GM03348 (cell line): Measurements from ENCODE around the gene PRDM7.

Experiments
- DNase-seq: peaks from one replicate; pipeline ENCODE4 v3.0.0; 2012; ENCODE audit warnings: low spot score

The PRDM7 gene

DNA sequence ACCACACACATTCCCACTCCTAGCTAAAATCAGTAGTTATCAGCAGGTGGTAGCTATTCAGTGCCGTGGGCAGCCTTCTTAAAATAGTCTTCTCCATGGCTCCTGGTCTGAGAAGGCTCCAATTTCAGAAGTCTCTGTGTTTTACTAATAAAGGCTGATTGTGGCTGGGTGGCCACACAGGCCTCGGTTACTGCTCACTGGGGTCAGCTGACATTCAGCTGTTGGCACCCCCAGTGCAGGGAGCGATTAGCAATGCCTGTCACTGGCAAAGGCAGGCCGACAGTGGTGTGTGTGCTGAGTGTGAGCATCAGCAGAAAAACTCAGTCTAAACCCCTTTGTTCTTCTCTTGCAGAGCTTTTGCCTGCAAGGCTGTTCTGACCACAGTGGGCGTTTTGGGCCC lies 41.2 kb downstream of the PRDM7 start:
- DNase-seq, result no peak

DNA sequence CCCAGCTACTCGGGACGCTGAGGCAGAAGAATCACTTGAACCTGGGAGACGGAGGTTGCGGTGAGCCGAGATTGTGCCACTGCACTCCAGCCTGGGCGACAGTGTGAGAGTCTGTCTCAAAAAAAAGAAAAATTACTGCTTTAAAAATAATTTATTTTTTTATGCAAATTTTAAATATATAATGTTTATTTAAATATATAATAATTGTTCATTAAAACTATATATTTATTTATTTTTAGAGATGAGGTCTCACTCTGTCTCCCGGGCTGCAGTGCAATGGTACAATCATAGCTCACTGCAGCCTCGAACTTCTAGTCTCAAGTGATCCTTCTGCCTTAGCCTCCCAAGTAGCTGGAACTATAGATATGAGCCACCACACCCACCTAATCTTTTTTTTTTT lies 42.6 kb downstream of the PRDM7 start:
- no peak for DNase-seq

DNA sequence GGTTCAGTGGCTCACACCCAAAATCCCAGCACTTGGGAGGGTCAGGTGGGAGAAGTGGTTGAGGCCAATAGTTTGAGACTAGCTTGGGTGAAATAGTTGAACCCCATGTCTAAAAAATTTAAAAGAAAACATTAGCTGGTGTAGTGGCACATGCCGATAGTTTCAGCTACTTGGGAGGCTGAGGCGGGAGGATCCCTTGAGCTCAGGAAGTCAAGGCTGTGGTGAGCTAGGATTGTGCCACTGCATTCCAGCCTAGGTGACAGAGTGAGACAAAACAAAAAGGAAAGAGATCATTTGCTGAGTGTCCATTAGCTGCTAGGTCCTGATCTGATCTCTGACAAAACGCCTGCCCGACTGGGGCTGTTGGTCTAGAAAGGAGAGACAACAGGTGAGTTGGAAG lies 43.7 kb downstream of the PRDM7 start:
- no peak for DNase-seq

DNA sequence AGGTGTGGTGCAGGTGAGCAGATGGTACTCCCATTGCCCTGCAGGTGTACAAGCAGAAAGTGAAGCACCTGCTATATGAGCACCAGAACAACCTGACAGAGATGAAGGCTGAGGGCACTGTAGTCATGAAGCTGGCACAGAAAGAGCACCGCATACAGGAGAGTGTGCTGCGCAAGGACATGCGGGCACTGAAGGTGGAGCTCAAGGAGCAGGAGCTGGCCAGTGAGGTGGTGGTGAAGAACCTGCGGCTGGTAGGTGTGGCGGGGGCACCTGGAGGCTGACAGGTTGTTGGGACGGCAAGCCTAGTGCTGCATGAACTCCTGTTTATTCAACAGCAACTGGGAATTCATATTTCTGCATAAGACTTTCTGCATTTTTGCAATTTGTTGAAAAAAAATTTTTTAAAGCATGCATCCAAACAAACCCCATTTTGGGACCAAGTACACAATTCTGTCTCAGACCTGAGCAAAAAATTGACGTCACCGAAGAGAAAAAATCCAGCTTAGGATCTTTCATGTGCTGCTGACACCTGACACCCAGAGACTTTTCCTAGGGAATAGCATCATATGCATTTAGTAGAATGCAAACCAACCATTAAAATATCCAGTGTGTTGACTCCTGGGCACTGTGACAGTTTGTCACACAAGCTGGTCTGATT lies 44.3 kb downstream of the PRDM7 start:
- no peak for DNase-seq

DNA sequence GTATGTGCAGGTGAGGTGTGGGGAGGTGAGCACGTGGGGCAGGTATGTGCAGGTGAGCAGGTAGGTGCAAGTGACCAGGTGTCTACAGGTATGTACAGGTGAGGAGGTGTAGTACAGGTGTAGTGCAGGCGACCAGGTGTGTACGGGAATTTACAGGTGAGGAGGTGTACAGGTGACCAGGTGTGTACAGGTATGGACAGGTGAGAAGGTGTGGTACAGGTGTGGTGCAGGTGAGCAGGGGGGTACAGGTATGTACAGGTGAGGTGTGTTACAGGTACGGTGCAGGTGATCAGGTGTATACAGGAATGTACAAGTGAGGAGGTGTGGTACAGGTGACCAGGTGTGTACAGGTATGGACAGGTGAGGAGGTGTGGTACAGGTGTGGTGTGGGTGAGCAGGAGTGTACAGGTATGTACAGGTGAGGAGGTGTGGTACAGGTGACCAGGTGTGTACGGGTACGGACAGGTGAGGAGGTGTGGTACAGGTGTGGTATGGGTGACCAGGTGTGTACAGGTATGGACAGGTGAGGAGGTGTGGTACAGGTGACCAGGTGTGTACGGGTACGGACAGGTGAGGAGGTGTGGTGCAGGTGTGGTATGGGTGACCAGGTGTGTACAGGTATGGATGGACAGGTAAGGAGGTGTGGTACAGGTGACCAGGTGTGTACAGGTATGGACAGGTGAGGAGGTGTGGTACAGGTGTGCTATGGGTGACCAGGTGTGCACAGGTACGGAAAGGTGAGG lies 45.0 kb downstream of the PRDM7 start:
- DNase-seq, result peak; percentile 73

DNA sequence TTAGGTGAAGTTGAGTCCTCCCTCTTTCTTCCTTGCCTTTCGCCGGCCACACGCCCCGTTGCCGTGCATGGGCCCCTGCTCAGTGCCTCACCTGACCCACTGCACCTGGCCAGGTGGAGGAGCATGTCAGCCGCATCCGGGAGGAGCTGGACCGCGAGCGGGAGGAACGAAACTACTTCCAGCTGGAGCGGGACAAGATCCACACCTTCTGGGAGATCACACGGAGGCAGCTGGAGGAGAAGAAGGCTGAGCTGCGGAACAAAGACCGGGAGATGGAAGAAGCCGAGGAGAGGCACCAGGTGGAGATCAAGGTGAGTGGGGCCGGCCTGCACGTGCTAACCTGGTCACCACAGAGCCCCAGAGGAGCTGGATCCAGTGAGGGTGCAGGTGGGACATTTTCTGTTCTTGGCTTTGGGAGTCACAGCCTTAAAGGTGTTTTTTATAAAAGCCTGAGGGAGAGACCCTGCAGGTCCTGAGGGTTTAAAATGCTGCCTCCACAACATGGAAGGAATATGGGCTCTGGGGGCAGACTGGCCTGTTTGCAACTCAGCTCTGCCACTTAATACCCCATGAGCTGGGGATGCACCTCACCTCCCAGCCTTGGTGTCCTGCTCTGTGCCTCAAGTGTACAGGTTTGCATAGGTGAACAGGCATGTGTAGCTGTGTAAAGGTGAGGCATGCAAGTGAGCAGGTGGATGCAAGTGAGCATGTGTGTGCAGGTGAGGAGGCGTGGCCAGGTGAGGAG lies 45.8 kb downstream of the PRDM7 start:
- no peak for DNase-seq

DNA sequence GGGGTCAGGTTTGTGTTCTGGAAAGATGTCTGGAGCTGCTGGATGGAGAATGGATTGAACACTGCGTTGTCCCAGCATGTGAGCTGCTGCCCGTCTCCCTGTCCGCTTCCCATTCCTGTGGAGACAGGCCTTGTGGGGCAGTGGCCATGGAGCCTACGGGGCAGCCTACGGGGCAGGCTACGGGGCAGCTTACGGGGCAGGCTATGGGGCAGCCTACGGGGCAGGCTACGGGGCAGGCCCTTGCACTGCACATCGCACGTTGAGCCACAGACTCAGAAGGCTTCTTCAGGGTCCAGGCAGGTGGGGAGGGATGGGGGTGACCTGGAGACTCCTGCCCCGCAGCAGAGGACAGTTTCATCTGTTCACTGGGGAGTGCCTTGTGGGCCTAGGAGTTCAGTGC lies 48.1 kb downstream of the PRDM7 start:
- DNase-seq, result no peak

DNA sequence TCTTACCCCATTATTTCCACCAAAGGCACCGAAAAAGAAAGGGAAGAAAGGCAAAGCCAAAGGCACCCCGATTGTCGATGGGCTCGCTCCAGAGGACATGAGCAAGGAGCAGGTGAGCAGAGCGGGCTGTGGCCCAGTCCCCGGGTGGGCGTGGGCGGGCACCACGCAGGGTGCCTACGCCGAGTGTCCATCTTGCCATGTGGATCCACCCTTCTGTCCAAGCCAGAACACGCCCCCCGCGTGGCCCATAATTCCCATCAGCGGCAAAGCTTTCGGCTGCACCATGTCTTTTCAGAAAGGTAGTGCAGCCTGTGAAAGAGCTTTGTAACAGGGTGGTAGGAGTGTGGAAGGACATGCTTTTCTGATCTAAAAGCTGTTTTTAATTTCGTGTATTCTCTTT lies 49.5 kb downstream of the PRDM7 start:
- no peak for DNase-seq

DNA sequence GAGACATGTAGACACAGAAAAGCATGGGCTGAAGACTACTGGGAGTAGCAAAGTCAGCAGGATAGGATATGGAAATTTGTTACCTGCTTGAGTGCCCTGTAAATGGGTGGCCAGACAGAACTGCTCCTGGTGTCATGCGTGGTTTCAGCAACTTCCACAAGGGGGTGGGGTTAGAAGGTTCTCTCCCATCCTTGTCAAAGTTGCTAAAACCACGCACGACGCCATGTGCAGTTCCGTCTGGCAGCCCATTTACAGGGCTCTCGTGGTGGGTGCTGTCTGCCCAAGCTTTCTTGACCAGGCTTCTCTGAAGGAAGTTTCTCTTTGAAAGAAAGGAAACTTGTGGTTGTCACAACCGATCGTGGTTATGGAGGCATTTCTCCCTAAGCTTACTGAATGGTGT lies 51.0 kb downstream of the PRDM7 start:
- no peak for DNase-seq

DNA sequence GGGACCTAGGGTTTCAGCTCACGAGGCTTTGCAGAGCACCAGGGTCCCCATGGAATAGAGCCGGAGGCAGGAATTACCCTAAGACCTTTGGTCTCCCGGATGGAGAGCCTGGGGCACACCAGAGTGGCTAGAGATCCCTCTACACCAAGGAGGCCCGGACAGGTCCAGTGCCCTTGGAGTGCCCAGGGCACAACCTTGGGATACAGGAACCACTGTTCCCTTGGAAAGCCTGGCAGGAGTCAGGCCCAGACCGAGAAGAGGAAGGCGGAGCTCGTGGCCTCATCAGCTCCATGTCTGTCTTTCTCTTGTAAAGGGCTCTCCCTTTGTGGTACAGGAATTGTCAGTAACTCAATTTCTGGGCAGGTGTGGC lies 54.1 kb downstream of the PRDM7 start:
- DNase-seq, result peak; percentile 30

DNA sequence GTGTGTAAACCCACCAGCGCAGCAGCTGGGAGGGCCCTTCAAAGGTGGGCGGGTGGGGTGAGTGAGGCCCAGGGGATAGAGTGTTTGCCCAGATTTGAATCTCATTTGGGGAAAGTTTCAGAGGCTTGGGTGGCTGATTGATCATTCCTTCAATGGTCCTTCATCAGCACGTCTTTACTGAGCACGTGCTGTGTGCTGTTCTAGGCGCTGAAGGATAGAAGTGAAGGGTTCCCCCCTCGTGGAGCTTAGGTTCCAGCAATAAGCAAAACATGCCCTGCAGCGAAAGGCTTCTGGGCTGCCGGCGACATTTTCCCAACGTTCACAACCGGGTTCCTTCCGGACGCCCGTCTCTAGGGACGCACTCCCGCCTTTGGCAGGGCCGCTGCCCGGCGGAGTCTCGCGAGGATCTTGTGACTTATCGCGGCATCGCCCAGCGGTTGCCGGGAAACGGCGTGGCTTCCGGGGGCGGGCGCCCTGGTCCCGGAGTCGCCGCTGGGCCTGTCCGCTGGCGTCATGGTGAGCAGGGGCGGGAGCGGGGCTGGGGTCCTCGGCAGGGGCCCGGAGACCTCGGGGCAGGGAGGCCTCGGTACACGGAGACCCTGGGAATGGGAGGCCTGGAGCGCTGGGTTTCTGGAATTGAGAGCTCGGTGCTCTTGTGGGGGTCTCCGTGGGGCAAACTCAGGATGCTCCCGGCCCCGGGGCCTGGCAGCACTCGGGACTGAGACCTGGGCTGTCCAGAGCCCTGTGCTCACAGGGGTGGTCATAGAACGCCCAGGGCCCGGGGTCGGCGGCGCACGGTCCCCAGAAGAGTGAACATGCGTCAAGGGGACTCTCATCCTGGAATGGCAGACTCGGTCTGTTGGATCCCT lies 54.7 kb downstream of the PRDM7 start:
- peak; percentile 98 for DNase-seq

DNA sequence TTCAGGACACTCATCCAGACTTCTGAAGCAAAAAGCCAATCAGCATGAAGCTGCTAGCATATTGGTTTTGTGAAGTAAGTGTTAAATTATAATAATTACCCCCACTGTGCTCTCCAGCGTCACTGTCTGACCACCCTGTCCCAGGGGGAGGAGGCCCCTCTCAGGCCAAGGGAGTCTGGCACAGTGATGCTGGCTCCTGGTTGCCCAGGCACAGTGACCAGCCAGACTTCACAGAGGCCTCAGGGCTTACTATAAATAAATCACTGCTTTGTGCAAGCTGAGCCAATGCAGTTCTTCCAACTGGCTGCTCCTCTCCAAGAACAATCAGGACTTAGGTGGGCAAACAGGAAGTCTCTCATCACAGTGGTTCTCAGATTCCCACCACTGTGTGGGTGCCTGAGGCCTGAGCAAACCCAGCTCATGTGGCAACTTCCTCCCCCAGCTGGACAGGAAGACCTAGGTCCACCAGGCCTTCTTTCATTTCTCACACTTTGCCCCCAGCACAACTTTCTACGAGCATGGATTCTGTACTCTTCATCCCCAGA lies 56.2 kb downstream of the PRDM7 start:
- no peak for DNase-seq

DNA sequence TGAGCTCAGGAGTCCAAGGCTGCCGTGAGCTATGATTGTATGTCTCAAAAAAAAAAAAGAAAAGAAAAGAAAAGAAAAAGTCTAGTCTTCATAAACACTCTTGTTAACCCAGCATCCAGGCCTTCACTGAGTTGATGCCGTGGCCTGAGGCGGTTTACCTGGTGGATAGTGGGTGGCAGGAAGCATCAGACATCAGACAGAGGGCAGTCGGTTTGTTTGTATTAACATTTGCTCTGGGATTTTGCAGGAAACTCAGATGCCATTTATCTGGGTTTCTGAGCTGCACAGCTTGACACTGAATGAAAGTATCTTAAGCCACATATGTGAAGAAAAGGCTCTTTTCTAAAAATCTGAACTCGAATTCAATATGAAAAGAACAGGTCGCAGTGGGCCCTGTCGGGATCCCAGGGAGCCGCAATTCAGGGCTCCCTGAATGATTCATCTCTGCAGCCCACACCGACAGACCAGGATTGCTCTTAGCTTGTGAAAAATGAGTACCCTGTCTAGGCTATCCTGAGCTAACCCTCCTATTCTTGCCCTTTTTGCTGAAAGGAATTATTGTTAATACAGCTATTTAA lies 56.8 kb downstream of the PRDM7 start:
- DNase-seq, result no peak

DNA sequence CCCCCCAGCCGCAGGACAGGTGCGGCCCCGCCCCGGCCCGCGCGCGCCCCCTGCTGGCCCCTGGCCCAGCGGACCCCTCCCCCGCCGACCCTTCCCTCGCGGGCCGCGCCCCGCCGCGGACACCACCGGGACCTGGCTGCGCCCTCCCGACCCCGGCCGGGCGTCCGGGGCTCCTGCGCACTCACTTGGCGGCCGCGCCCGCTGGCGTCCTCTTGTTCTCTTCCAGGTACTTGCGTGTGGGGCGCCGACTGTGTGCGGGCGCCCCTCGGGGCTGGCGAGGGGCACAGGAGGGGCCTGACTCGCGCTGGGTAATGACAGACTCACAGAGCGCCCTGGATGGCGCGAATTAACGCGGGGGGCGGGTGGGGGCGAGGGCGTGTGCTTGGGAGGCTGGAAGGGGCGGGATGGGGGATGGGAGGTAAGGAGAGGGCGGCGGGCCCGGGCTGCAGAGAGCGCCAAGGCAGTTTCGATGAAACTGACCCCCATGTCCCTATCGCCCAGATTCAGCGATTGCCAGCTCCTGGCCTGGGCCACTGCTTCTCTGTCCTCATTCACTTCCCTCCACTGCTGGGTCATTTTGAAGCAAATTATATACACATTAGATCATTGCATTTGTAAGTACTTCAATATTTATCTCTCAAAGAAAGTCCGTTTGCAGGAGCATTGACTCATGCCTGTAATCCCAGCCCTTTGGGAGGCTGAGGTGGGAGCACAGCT lies 57.4 kb downstream of the PRDM7 start:
- DNase-seq, result peak; percentile 73

DNA sequence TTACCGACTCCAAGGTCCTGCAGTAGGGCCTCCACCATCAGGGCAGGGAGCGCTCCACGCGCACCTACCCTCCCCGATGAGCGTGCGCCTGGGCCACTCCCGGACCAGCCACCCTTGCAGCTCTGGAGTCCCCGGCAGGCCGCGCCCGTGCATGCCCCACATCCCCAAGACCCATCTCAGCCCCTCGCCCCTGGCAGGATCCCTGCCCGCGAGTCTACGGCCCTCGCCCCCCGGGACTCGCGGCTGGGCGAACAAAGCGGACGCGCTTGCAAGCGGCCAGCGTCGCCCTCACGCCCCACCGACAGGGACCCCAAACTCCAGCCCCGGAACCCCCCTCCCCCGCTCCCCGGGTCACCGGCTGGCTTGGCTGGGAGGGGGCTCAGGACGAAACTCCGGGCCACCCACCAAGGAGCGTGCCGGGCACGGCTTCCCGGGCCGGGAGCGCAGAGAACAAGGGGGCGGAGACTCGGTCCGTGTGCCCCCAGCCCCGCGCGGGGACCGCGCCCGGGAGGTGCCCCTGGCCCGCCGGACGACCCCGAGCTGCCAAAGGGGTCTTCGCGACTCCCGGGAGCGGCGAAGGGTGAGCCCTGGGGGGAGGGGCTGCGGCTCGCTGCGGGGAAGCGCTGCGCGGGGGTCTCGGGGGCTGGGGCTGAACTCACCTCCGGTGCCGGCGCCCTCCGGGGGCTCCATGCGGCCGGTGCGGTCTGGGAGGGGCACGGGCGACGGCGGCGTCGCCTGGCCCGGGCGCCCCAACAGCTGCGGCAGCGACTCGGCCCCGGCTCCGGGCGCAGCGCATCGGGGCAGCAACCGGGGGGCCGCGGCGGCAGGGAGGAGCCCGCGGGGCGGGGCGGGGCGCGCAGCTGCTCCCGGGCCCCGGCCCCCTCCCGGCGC lies 58.2 kb downstream of the PRDM7 start, which contains the start of gene DBNDD1:
Gene DBNDD1 (minus strand): TSS at position 805 of the 891 bp plus-strand sequence. CDS start 115 bp downstream, at position 690.
- no peak for DNase-seq

DNA sequence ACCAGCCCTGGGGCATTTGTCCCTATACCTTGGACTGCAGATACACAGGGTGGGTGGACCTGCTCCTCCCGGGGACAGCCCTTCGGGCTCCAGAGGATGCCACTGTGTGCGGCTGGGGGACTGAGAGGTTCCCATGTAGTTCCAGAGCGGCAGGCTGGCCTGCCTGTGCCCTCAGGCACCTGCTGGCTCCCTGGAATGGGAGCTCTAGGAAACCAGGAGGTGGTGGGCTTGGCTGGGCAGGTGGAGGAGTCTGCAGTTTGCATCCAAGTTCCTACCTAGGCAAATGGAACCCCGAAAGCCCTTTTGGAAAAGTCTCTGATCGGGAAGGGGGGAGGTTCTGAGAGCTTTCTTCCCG lies 58.9 kb downstream of the PRDM7 start:
- no peak for DNase-seq

DNA sequence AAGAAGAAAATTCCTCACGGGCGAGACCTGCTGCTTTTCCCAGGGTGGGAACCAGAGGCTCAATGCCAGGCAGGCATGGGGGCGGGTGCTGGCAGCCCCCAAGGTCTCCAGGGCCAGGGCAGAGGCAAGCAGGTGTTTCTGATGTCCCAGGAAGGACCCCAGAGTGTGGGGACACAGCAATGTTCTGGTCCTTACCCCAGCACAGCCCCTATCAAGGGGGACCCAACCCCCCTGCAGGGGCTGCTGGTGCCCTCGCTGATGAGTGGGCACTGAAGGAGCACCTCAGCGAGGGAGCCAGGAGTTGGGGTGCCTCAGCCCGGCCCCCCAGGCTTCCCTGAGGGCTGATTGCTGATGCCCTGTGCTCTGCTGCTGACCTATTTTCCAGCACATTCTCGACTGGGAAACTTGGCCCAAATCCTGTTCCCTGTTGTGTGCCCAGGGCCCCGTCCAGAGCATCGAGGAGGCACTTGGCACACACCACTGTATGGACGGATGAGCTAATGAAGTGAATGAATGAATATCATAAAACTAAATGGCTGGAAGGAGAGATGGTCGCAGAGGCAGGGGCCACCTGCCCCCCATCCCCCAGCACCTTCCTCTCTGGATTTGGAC lies 60.7 kb downstream of the PRDM7 start:
- DNase-seq, result no peak

DNA sequence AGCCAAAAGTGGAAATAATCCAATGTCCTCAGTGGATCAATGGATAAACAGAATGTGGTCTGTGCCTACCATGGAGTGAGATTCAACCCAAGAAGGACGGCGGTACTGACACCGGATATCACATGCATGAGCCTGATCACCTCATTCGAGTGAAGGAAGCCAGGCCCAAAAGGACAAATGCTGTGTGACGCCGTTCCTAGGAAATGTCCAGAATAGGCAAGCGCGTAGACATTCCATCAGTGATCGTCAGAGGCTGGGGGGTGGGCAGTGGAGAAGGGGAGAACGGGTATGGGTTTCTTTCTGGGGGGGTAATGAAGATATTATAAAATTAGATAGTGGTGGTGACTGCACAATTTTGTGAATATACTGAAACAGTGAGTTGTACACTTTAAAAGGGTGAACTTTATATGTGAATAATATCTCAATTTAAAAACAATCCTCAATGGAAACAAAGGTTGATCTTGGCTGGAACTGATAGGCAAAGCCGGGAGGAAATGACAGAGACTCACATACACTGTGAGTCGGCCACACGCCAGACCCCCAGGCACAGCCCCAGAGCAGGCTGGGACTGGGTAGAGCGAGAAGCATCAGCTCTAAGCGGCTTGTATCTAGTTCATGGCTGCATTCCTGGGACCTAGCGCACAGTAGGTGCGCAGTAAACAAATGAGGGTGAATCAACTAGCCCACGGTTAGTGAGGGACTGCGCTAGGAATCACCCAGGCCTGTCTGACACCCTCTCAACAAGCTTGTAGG lies 61.4 kb downstream of the PRDM7 start:
- no peak for DNase-seq
